Fibroblast of the conjunctiva (primary cell): ENCODE data around the gene CDC34.

ENCODE experiments used
- DNase-seq: peaks from one replicate; pipeline ENCODE4 v3.0.0-alpha.2; 2010; ENCODE audit warnings: low read depth

Gene CDC34

DNA sequence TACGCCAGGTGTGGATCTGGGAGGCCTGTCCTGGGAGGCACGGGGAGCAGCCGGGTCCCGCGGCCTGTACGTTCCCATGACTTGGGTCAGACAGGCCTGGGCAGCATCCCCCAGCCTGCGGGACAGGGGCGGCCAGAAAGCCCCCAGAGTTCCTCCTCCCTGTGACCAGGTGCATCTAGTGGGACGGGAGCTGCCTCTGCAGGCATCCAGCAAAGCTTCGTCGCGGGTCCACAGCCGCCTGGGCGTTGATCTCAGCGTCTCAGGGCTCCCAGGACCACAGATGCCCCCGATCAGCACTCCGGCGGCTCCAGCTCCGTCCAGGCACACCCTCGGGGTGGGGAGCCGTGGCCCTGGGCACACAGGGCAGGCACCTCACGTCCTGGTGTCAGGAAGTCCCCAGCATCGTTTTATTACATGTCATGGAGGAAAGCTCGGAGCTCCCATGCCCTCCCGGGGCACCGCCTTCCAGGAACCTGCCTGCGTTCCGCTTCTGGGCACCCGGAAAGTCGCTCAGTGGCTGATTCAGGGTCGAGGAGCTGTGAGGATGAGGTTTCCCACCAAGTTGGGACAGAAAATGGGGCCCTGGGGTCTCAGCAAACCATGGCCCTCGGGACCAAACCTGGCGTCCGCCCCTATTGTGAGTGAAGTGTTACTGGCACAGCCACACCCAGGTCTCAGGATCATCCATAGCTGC, 10.8 kb downstream of the CDC34 start:
- no peak for DNase-seq

DNA sequence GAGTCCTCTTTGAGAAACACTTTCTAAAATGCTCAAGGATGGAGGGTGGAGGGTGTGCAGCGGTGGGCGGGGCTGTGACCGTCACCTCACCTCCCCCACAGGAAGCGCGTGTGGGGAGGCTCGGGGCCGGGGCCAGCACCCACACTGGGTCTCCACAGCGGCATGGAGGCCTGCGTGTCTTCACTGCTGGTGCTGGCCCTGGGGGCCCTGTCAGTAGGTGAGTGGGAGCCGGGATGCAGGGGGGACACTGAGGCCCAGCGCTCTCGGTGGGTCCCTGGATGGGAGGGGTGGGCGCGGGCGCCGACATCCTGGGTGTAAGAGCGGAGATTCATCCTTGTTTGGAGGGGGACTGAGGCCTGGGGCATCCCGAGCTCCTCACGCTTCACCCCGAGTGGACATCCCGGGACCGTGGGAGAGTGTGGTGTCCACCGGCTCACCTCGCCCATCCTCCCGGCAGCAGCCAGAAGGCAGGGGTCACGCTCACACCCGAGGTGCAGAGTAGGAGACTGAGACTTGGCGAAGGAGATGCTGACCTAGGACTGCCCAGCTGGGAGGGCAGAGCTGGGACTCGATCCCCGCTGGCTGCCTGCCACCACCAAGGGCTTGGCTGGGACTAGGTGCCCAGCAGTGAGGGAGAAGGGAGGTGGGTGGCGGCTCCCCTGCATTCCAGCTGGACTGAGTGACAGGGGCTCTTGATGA, 12.5 kb downstream of the CDC34 start, which contains the start of gene GZMM:
Gene GZMM, plus strand, starts transcription at position 144 of the 699 bp plus-strand sequence. Its CDS starts 19 bp downstream, at position 163.
- no peak for DNase-seq

DNA sequence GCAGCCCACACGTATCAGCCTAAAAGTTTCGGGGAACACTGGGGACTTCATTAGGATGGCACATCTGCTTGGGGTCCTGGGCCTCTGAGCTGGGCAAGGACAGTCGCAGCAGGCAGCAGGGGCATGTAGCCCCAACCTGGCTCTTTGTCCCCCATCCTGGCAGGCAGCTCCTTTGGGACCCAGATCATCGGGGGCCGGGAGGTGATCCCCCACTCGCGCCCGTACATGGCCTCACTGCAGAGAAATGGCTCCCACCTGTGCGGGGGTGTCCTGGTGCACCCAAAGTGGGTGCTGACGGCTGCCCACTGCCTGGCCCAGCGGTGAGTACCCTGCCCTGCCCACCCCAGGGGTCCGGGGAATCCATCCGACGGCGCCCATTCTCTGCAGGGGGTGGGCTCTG, 15.6 kb downstream of the CDC34 start:
- no peak for DNase-seq

DNA sequence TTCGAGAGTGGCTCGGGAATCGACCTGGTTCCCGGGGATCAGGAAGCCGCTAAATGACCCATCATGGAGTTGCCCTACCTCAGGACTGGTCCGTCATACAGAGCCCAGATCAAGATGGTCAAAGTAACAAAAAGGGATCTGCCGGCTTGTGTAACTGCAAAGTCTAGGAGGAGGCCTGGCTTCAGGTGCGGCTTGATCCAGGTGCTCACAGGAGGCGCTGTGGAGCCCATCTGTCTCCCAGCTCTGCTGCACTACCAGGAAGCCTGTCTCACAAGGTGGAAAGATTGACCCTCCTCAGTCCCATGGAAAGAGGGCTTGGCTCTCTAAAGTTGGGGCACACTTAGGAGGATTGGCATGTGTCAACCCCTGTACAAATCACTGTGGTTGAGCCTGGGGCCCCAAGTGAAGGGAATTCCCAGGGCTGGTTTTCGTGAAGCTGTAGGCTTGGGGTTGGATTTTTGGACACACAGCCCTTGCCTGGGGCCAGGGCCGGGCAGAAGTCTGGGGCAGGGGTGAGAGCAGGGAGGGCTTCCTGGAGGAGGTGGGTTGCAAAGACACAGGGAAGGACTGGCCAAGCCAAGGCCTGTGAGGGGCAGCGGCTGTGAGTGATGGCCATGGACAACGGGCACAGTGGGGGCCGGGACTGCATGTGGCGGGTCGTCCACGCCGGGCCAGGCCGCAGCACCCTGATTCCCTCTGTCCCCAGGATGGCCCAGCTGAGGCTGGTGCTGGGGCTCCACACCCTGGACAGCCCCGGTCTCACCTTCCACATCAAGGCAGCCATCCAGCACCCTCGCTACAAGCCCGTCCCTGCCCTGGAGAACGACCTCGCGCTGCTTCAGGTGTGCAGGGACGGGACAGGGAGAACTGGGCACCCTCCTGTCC, 16.5 kb downstream of the CDC34 start:
- DNase-seq = no peak

DNA sequence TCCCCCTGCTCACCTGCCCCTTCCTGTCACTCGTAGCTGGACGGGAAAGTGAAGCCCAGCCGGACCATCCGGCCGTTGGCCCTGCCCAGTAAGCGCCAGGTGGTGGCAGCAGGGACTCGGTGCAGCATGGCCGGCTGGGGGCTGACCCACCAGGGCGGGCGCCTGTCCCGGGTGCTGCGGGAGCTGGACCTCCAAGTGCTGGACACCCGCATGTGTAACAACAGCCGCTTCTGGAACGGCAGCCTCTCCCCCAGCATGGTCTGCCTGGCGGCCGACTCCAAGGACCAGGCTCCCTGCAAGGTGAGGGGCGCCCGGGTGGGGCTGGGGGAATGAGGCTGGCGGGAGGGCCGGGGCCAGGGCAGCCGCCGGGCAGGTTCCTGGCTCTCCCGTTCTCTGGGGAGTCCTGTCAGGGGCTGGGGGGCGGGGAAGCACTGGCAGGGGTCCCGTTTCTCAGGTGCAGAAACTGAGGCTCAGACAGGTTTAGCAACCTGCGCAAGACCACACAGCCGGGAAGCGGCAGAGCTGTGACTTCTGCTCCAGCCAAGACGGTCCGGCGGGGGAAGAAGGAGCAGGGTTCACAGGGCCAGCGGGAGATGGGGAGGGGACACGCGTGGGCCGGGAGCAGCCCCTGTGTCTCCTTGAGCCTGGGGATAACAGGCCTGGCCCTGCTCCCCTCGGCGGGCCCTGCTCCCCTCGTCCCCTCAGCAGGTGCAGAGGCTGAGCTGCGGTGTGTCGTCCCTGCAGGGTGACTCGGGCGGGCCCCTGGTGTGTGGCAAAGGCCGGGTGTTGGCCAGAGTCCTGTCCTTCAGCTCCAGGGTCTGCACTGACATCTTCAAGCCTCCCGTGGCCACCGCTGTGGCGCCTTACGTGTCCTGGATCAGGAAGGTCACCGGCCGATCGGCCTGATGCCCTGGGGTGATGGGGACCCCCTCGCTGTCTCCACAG, 17.6 kb downstream of the CDC34 start:
- DNase-seq = no peak

DNA sequence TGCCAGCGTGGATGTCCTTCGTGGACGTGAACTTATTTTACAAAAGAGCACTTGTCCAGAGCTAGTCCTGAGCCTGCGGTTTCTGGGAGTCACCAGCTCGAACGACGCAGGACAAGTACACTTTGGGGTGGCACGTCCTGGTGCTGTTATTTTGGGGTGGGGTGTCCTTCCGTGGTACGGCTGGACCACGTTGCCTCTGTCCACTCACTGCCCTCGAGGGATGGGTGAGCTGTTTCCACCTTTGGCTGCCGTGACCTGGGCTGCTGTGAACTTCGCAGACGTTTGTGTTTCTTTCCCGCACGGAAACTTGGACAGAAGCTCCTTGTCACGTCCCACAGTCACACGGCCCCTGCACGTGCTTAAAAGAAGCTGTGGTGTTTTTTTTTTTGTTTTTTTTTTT, 23.3 kb downstream of the CDC34 start:
- no peak for DNase-seq

DNA sequence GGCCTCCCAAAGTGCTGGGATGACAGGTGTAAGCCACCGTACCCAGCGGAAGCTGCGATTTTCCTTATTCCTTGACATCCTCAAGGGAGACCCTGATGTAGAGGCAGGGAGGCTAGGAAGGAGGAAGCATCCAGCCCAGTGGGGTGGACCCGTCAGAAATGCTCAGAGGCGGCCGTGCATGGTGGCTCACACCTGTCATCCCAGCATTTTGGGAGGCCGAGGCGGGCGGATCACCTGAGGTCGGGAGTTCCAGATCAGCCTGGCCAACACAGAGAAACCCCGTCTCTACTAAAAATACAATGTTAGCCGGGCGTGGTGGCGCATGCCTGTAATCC, 23.9 kb downstream of the CDC34 start:
- no peak for DNase-seq

DNA sequence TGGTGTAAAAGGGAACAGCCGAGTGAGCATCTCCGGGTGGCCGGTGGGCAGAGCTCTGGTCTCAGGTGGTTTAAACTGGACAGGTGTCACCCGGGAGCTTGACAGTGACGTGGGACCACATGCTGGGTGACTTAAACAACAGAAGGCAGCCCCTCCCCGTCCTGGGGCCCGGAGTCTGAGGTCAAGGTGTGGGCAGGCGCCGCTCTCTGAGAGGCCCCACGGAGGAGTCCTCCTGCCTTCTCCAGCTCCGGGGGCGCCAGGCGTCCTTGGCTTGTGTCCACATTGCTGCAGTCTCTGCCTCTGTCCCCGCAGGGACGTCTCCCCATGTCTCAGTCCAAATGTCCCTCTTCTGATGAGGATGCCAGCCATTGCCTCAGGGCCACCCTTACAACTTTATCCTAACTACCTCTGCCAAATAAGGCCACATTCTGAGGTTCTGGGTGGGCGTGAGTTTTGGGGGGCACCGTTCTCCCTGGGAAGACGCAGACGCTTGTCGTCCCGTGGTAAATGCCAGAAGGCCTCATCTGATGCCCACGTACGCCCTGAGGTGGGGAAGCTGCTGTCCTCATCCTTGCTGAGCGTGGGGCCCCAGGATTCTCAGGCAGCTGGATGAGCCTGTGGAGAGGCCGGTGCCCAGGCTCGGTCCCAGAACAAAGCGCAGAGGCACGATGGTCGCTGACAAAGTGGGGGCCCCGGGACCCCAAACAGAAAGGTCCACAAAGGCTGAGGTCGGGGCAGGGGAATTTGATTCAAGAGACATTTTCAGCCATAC, 25.2 kb downstream of the CDC34 start:
- DNase-seq = no peak

DNA sequence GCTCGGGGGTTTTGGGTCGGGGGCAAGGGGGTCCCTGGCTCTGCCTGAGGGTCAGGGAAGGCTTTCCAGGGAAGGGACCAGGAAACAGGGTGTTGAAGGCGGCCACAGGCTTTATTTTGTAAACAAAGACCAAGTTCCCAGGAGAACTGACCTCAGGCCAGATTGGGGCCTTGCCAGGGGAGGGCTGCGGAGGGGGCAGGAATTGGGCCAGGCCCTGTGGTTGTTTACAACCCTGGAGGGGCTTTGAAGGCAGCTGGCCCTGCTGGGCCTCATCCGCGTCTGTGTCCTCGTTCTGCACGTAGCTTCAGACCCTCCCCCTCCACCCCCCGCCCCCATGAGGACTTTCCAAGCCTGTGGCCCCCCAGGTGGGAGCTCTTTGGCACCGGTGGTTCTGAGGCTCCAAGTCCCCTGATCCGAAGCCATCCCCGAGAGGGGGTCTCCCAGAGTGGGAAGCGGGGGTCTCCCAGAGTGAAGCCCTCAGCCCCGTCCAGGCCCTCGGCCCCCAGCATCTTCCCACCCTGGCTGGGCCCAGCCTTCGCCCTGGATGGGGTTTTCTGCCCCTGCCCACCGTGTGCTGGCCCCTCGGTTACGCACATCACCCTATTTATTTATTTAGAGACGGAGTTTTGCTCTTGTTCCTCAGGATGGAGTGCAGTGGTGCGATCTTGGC, 27.3 kb downstream of the CDC34 start:
- DNase-seq = no peak

DNA sequence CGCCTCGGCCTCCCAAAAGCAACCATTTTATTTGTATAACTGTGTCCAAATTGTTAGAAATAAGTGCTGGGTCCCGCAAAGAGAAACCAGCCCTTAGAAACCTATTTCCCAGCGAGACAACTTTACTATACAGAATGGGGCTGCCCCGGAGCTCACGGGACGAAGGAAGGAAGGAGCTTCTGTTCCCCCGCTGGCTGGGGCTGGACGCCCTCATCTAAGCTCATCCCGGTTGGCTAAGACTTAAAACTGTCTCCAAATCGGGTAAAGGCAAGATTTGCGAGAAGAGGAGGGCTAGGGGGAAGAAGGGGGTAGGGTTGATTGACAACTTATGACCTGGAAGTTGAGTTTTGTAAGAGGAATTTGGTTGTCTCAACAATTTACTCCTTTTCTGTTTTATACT, 28.6 kb downstream of the CDC34 start:
- DNase-seq = no peak

DNA sequence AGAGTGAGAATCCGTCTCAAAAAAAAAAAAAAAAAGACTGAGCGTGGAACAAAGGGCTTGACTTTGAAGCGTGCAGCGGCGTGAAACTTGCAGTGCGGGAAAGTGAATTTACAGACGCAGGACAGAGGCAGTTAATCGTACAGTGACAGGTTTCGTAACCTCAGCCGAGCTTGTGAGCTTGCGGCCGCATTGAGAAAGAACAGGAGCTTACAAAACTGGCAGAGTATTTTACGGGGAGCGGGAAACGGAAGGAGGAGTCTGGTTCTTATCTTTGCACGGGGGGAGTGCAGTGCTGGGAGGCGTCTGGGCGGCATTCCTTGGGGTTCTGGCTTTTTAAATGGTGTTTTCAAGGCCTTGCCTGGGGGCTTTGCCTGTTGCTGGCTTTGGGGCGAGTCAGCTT, 34.8 kb downstream of the CDC34 start:
- DNase-seq = no peak

DNA sequence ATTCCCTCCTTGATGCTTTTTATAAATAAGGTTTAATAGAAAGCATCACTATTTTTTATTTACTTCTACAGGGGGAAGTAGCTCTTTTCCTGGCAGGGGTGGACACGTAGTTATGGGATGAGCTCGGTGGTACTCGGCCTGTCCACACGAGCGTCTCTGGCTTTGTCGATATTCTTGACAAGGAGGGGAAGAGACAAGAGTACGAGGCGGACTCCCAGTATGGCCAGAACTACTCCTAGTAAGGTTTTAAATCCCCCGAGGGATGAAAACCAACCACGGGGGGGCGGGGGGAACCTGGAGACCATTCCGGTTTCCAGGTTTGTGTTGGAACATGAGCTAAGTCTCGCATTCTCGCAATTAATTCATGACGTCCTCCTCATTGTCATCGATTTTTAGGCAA, 35.3 kb downstream of the CDC34 start:
- DNase-seq = no peak

DNA sequence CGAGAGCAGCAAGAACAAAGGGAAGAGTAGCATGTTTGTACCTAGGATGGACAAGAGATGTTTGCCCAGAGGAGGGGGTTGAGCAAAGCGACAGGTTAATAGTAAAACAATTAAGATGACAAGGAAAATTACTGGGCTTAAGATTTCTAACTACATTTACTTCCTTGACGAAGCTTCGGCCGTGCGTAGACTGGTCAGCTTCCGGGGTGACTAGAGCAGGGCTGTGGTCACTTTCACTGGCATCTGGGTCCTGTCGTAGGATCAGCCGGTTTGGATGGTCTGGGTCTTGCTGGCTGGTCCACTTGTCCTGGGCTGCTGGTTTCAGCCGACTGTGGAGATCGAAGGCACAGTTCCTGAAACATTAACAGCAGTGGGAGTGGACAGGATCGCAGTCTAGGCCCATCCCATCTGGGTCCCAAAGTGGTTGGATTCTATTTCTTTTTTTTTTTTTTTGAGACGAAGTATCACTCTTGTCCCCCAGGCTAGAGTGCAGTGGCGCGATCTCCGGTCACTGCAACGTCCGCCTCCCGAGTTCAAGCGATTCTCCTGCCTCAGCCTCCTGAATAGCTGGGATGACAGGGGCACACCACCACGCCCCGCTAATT, 35.8 kb downstream of the CDC34 start:
- DNase-seq = no peak

DNA sequence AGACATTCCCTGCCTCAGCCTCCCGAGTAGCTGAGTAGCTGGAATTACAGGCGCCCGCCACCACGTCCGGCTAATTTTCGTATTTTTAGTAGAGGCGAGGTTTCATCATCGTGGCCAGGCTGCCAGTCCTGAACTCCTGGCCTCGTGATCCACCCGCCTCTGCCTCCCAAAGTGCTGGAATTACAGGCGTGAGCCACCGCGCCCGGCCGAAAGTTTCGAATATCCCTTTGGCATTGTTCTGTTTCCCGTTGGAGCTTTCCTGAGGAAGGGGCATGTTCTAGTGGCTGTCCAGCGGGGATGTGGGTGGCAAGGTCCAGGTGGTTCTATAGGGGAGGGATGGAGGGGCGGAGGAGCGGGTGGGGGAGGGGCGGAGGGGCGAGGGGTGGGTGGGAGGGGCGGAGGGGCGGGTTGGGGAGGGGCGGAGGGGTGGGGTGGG, 38.7 kb downstream of the CDC34 start:
- no peak for DNase-seq

DNA sequence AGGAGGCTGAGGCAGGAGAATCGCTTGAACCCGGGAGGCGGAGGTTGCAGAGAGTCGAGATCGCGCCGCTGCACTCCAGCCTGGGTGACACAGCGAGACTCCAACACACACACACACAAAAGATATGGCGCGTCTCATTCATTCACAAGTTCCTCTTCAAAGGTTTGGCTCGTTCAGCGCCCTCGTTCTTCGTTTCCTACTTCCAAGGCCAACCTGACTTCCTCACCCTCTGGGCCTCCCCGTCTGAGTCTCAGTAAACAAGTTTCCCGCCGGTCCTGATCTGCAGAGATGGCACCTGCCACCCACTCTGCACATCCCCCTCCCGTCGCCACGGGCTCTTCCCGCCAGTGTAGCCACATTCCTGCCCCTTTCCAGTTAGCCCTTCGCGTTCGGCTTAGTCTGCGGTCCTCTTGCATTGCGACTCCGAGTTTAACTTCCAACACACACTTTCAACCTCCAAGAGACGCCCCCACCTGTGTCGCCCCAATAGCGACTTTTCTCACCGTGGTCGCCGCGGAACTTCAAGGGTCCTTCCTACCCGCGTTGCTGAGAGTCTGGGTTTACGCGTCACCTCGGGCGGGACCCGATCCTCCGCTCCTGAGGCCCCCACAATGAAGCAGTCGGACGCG, 39.5 kb downstream of the CDC34 start:
- DNase-seq = no peak

DNA sequence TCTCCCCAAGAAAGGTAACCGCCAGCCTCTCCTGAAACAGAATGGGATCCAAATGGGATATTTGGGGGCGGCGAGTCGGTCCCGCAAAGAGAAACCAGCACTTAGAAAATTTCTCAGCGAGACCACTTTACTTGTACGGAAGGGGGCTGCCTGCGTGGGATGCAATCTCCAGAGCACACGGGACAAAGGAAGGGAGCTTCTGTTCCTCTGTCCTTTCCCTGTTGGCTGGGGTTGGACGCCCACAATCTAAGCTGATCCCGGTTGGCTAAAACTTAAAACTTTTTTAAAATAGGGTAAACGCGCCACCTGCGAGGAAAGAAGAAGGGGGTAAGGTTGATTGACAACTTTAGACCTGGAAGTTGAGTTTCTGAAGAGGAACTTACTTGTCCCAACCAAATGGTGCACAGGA, 40.0 kb downstream of the CDC34 start:
- DNase-seq = no peak

DNA sequence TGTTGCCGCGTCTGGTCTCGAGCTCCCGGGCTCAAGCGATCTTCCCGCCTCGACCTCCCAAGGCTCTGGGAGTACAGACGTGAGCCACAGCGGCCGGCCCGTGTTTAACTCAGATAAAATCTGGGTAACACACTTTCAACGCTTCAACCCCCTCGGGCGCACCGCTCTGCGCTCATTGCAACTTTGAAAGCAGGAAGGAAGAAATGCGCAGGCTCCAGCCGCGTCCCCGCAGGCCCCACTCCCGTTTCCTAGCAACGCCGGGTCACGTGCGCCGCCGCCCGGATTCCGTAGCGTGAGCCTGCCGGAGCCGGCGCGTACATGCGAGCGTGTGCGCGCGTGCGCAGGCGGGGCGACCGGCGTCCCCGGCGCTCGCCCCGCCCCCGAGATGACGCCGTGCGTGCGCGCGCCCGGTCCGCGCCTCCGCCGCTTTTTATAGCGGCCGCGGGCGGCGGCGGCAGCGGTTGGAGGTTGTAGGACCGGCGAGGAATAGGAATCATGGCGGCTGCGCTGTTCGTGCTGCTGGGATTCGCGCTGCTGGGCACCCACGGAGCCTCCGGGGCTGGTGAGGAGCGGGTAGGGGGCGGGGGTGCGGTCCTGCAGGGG, 40.7 kb downstream of the CDC34 start, which contains the start of gene BSG:
Gene BSG, plus strand, starts transcription at position 457 of the 603 bp plus-strand sequence. Its CDS starts 39 bp downstream, at position 496.
- DNase-seq = peak; percentile 96

DNA sequence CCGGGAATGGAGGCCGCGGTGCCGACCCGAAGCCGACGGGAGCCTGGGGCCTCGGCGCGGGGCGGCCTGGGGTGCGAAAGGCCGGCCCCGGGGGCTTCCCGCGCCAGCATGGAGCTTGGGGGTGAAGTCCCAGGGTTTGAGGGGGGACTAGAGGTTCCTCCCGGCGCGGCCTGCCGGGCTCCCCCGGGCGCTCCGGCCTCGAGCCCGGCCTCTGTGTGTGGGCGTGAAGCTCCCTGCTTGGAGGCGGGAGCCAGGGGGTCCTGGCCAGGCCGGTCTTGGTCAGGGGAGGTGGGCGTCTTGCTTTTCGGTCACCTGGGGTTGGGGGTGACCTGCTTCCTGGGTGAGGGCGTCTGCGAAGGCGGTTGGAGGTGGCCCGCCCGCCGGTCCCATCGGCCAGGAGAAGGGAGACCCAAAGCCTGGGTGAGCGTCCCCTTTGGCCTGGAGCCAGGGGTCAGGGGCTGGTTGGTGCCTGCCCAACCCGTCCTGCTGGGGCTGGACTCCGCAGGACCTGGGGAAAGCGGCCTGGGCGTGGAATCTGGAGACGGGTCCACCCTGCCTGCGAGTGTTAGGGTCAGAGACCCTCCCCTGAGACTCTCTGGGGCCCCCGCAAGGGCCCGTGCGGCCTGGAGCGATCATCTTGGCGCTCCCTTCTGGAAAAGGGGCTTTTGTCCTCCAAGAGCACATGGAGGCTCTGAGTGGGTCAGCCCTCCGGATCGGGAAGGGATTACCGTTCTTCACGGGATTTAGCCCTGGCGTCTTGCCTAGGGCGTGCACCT, 41.4 kb downstream of the CDC34 start:
- no peak for DNase-seq
